Parathyroid adenoma (tissue), 2 donors: ENCODE results near the gene PDCD2.
A peak's percentile ranks its signal among the peaks of the same experiment; 100 is the strongest.
"Not testable (repeated sequence)": the region's sequence is repeated elsewhere in the genome, so short reads cannot be mapped to it uniquely, and the experiment has no call there.

Source experiments
- H2AFZ ChIP-seq: fragments of 300-600 bp; sonication (generic); one replicate; pipeline ENCODE4 v1.7.0; 2017; ENCODE audit warnings: antibody characterized with exemption, mild to moderate bottlenecking
- H3K27ac ChIP-seq: fragments of 300-600 bp; sonication (generic); one replicate; pipeline ENCODE4 v1.7.0; 2017
- H3K27me3 ChIP-seq: fragments of 300-600 bp; sonication (generic); one replicate; pipeline ENCODE4 v1.7.0; 2017; ENCODE audit warnings: low read length; ENCODE audit not compliant: control insufficient read depth, insufficient read depth
- H3K36me3 ChIP-seq: fragments of 300-600 bp; sonication (generic); one replicate; pipeline ENCODE4 v1.7.0; 2017; ENCODE audit warnings: low read length; ENCODE audit not compliant: control insufficient read depth, insufficient read depth
- H3K4me1 ChIP-seq: fragments of 300-600 bp; sonication (generic); one replicate; pipeline ENCODE4 v1.7.0; 2017; ENCODE audit warnings: control low read depth
- H3K4me2 ChIP-seq: fragments of 300-600 bp; sonication (generic); one replicate; pipeline ENCODE4 v1.7.0; 2017; ENCODE audit warnings: low read length
- H3K4me3 ChIP-seq: fragments of 300-600 bp; sonication (generic); one replicate; pipeline ENCODE4 v1.7.0; 2017; ENCODE audit warnings: low read depth, low read length
- H3K79me2 ChIP-seq: fragments of 300-600 bp; sonication (generic); one replicate; pipeline ENCODE4 v1.7.0; 2017; ENCODE audit warnings: control low read depth
- H3K9ac ChIP-seq: fragments of 300-600 bp; sonication (generic); one replicate; pipeline ENCODE4 v1.7.0; 2017; ENCODE audit warnings: mild to moderate bottlenecking
- H3K9me3 ChIP-seq: fragments of 300-600 bp; sonication (generic); one replicate; pipeline ENCODE4 v1.7.0; 2017; ENCODE audit warnings: low read length; ENCODE audit not compliant: control insufficient read depth
- CTCF ChIP-seq: fragments of 300-600 bp; sonication (generic); IDR thresholded peaks from one replicate; pipeline ENCODE4 v1.7.0; 2017; ENCODE audit warnings: antibody characterized with exemption, mild to moderate bottlenecking
- donor health status: primary hyperparathyroidism.

PDCD2 gene

GRCh38 chr6:170584181-170584953, at the start of gene PDCD2:
PDCD2 (minus strand) TSS chr6:170584637; CDS start chr6:170584581, 56 bp downstream.
- Histone ChIP-seq H3K4me1 (no peaks in the 10 kb centered on the region), H3K9ac (peak within 1 kb of the TSS; percentile 79), H3K9me3 (no peaks in the 10 kb centered on the region), H3K27me3 (no peaks in the 10 kb centered on the region), H3K4me3 (peak within 1 kb of the TSS; percentile 75), H3K36me3 (no peaks in the 10 kb centered on the region), H2AFZ (peak within 1 kb of the TSS; percentile 97), H3K4me2 (peak within 1 kb of the TSS; percentile 84), H3K79me2 (no peaks in the 10 kb centered on the region), H3K27ac (peak within 1 kb of the TSS; percentile 94)
- no peak for TF ChIP-seq CTCF

GRCh38 chr6:170616020-170616554, 31.6 kb upstream of the PDCD2 start:
- not testable (repeated sequence) for H3K27ac ChIP-seq, H3K27me3 ChIP-seq, H3K4me3 ChIP-seq, H3K36me3 ChIP-seq, H3K4me2 ChIP-seq, H3K9ac ChIP-seq, H3K79me2 ChIP-seq, H3K9me3 ChIP-seq, H3K4me1 ChIP-seq, H2AFZ ChIP-seq

GRCh38 chr6:170612256-170612804, 27.9 kb upstream of the PDCD2 start:
- H3K27me3 ChIP-seq, H3K9ac ChIP-seq, H3K4me1 ChIP-seq, H3K4me2 ChIP-seq, H3K9me3 ChIP-seq, H2AFZ ChIP-seq, H3K36me3 ChIP-seq, H3K27ac ChIP-seq, H3K4me3 ChIP-seq, H3K79me2 ChIP-seq: not testable (repeated sequence)

- H2AFZ ChIP-seq, H3K4me3 ChIP-seq, H3K36me3 ChIP-seq, H3K9ac ChIP-seq, H3K4me2 ChIP-seq, H3K79me2 ChIP-seq, H3K9me3 ChIP-seq, H3K4me1 ChIP-seq, H3K27me3 ChIP-seq, H3K27ac ChIP-seq: not testable (repeated sequence)
These were observed 24.8 kb upstream of the PDCD2 start for GRCh38 chr6:170609225-170609624.

GRCh38 chr6:170605574-170606259, 21.3 kb upstream of the PDCD2 start:
- H3K9me3 ChIP-seq, result no peaks in the 10 kb centered on the region
- H3K36me3 ChIP-seq, result no peaks in the 10 kb centered on the region
- no peak overlapping the region for H3K9ac ChIP-seq
- no peaks in the 10 kb centered on the region for H3K4me1 ChIP-seq
- H2AFZ ChIP-seq, result no peak overlapping the region
- H3K27ac ChIP-seq, result no peak overlapping the region
- no peaks in the 10 kb centered on the region for H3K27me3 ChIP-seq
- no peak overlapping the region for H3K4me2 ChIP-seq
- H3K4me3 ChIP-seq, result no peak overlapping the region
- H3K79me2 ChIP-seq, result no peaks in the 10 kb centered on the region
- TF ChIP-seq CTCF, result no peak

- TF ChIP-seq CTCF, result no peak
- Histone ChIP-seq H3K9ac (no peak overlapping the region), H3K79me2 (no peaks in the 10 kb centered on the region), H3K4me3 (no peak overlapping the region), H3K36me3 (no peaks in the 10 kb centered on the region), H3K4me2 (no peak overlapping the region), H2AFZ (no peak overlapping the region), H3K27ac (no peak overlapping the region), H3K9me3 (no peaks in the 10 kb centered on the region), H3K4me1 (no peaks in the 10 kb centered on the region), H3K27me3 (no peaks in the 10 kb centered on the region)
These were observed 12.8 kb upstream of the PDCD2 start for GRCh38 chr6:170597278-170597677.
